ENCODE data around the gene TMEM151A.

GRCh38 chr11:66278363-66279091 is 13.2 kb upstream of the TMEM151A start:
- TF ChIP-seq CTCF (IDR thresholded peaks at IDR 0.05) (no peak), POLR2A (IDR thresholded peaks at IDR 0.05) (no peak)
